WTC11 (cell line): ENCODE measurements around the gene TRAF3IP3. TPM values are rescaled to one million over a fixed set of nuclear protein-coding genes. Genes with fewer than 3 reads are reported as not detected.

Experiments
- ATAC-seq: fragments of 200-7000 bp; cut with Tn5 transposase; 2 replicates; pipeline ENCODE4 v1.10.0; 2021; ENCODE audit warnings: mild to moderate bottlenecking, moderate library complexity
- CTCF ChIA-PET: fragments of 300-600 bp; sonication (Branson Sonifier 250); formaldehyde crosslinking; loops from one replicate; lab custom pipeline; 2021; ENCODE audit warnings: antibody characterized with exemption; lab: Charles Lee
- POLR2A ChIA-PET: fragments of 350-600 bp; sonication (Branson Sonifier 250); formaldehyde crosslinking; loops from one replicate; lab custom pipeline; 2021; ENCODE audit warnings: antibody characterized with exemption; lab: Charles Lee
- DNase-seq: peaks from one replicate; pipeline ENCODE4 v3.0.0; 2021; ENCODE audit warnings: low spot score
- H3K27ac Mint-ChIP-seq: 2 replicates; pipeline ENCODE4 v1.8.0; 2021; ENCODE audit warnings: mixed read lengths
- H3K27me3 Mint-ChIP-seq: 2 replicates; pipeline ENCODE4 v1.8.0; 2021; ENCODE audit warnings: low read depth, mild to moderate bottlenecking, moderate library complexity, mixed read lengths
- H3K36me3 Mint-ChIP-seq: 2 replicates; pipeline ENCODE4 v1.8.0; 2021; ENCODE audit warnings: mixed read lengths
- H3K4me1 Mint-ChIP-seq: 2 replicates; pipeline ENCODE4 v1.8.0; 2022; ENCODE audit warnings: mixed read lengths
- H3K4me3 Mint-ChIP-seq: 2 replicates; pipeline ENCODE4 v1.8.0; 2021; ENCODE audit warnings: mild to moderate bottlenecking, moderate library complexity, mixed read lengths
- H3K9me3 Mint-ChIP-seq: 2 replicates; pipeline ENCODE4 v1.8.0; 2021; ENCODE audit warnings: mixed read lengths
- ATF2 ChIP-seq: sonication (generic); formaldehyde crosslinking; IDR thresholded peaks from 2 replicates; pipeline ENCODE4 v1.8.1; 2022; ENCODE audit warnings: low read depth, missing genetic modification reagents, borderline replicate concordance
- ATF6 ChIP-seq: sonication (generic); formaldehyde crosslinking; IDR thresholded peaks from 2 replicates; pipeline ENCODE4 v1.8.1; 2023; ENCODE audit warnings: mild to moderate bottlenecking, missing genetic modification reagents
- E2F4 ChIP-seq: sonication (generic); formaldehyde crosslinking; IDR thresholded peaks from 2 replicates; pipeline ENCODE4 v1.8.1; 2022; ENCODE audit warnings: low read depth, mild to moderate bottlenecking, moderate library complexity, missing genetic modification reagents, borderline replicate concordance
- E2F5 ChIP-seq: sonication (generic); formaldehyde crosslinking; IDR thresholded peaks from 2 replicates; pipeline ENCODE4 v1.8.1; 2022; ENCODE audit warnings: mild to moderate bottlenecking, moderate library complexity, missing genetic modification reagents
- ELF4 ChIP-seq: sonication (generic); formaldehyde crosslinking; IDR thresholded peaks from 2 replicates; pipeline ENCODE4 v1.8.1; 2022; ENCODE audit warnings: low read depth, mild to moderate bottlenecking, moderate library complexity, missing genetic modification reagents
- GABPB1 ChIP-seq: sonication (generic); formaldehyde crosslinking; IDR thresholded peaks from 2 replicates; pipeline ENCODE4 v1.8.1; 2023; ENCODE audit warnings: mild to moderate bottlenecking, missing genetic modification reagents
- KAT7 ChIP-seq: sonication (generic); formaldehyde crosslinking; IDR thresholded peaks from 2 replicates; pipeline ENCODE4 v1.8.1; 2023; ENCODE audit warnings: missing genetic modification reagents, mild to moderate bottlenecking, borderline replicate concordance
- NFYB ChIP-seq: sonication (generic); formaldehyde crosslinking; conservative IDR thresholded peaks from 2 replicates; pipeline ENCODE4 v1.8.0; 2022; ENCODE audit warnings: low read depth, missing genetic modification reagents
- NR1H2 ChIP-seq: sonication (generic); formaldehyde crosslinking; IDR thresholded peaks from 2 replicates; pipeline ENCODE4 v1.9.0; 2021; ENCODE audit warnings: mild to moderate bottlenecking, moderate library complexity, missing genetic modification reagents
- SMAD3 ChIP-seq: sonication (generic); formaldehyde crosslinking; IDR thresholded peaks from 2 replicates; pipeline ENCODE4 v1.8.0; 2022; ENCODE audit warnings: missing genetic modification reagents, mild to moderate bottlenecking, borderline replicate concordance
- USF2 ChIP-seq: sonication (generic); formaldehyde crosslinking; IDR thresholded peaks from 2 replicates; pipeline ENCODE4 v1.8.1; 2023; ENCODE audit warnings: mild to moderate bottlenecking, missing genetic modification reagents, moderate library complexity
- ZNF396 ChIP-seq: fragments of 250-450 bp; sonication (Bioruptor Pico); IDR thresholded peaks from 2 replicates; pipeline ENCODE4 v1.8.0; 2021; ENCODE audit warnings: mild to moderate bottlenecking, moderate library complexity, borderline replicate concordance
- total RNA-seq: library from RNA; stranded (reverse); gene quantifications from 3 replicates; pipeline ENCODE4 v1.2.3, GENCODE V29; 2021
- TF ChIP-seq, protein P1 (sequence below): sonication (generic); formaldehyde crosslinking; IDR thresholded peaks from 2 replicates; pipeline ENCODE4 v1.8.0; 2022; ENCODE audit warnings: mild to moderate bottlenecking, missing genetic modification reagents
- TF ChIP-seq, protein P2 (sequence below): sonication (generic); formaldehyde crosslinking; conservative IDR thresholded peaks from 2 replicates; pipeline ENCODE4 v1.8.1; 2022; ENCODE audit warnings: mild to moderate bottlenecking, missing genetic modification reagents
- TF ChIP-seq, protein P3 (sequence below): fragments of 250-450 bp; sonication (Bioruptor Pico); IDR thresholded peaks from 2 replicates; pipeline ENCODE4 v1.9.0; 2021; ENCODE audit warnings: mild to moderate bottlenecking
- TF ChIP-seq, protein P4 (sequence below): sonication (generic); formaldehyde crosslinking; IDR thresholded peaks from 2 replicates; pipeline ENCODE4 v1.8.0; 2023; ENCODE audit warnings: missing genetic modification reagents
- TF ChIP-seq, protein P5 (sequence below): fragments of 250-450 bp; sonication (Bioruptor Pico); IDR thresholded peaks from 2 replicates; pipeline ENCODE4 v2.1.2; 2022; ENCODE audit warnings: mild to moderate bottlenecking, moderate library complexity
- TF ChIP-seq, protein P6 (sequence below): sonication (generic); formaldehyde crosslinking; IDR thresholded peaks from 2 replicates; pipeline ENCODE4 v1.8.1; 2023; ENCODE audit warnings: mild to moderate bottlenecking, missing genetic modification reagents

TRAF3IP3 gene
- total RNA-seq, 1 experiment from 2014 or later = 0.74 TPM

DNA sequence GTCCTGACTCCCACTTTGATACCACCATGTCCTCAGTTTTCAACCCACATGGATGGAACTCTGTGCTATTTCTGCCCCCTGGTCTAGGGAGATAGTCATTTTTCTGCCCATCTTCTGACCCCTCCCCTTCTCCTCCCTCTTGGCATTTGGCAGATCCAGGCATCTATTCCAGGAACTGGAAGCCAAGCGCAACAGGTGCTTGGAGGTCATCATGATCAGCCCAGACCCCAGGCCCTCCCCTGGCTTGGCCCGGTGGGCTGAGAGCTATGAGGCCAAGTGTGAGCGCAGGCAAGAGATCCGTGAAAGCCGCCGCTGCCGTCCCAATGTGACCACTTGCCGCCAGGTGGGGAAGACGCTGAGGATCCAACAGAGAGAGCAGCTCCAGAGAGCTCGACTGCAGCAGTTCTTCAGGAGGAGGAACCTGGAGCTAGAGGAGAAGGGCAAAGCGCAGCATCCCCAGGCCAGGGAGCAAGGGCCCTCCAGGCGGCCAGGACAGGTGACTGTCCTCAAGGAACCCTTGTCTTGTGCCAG lies 4.0 kb downstream of the TRAF3IP3 start:
- POLR2A ChIA-PET = interaction anchor here (1.0 kb wide), 1 partner anchor 46 kb away, joined by 4 read pairs; the partner anchor contains the start of gene IRF6
- Mint-ChIP-seq H3K36me3 (no peaks in the 10 kb centered on the region), H3K4me1 (no peaks in the 10 kb centered on the region), H3K27ac (no peak overlapping the region), H3K4me3 (no peak overlapping the region), H3K27me3 (peaks cover 12% of the 10 kb centered on the region; the same call in 1 of the 2 replicates), H3K9me3 (no peaks in the 10 kb centered on the region)
- ATAC-seq (no peak; the same call in 1 of the 2 replicates), DNase-seq (no peak)
- CTCF ChIA-PET = interaction anchor here (3.8 kb wide), 1 partner anchor 12 kb away, joined by 15 read pairs; no protein-coding TSS in a partner anchor
- TF ChIP-seq SMAD3 (CRISPR knock-in tag) = no peak
- TF ChIP-seq ELF4 (CRISPR knock-in tag) = no peak
- TF ChIP-seq E2F5 = no peak
- TF ChIP-seq, protein P1, sequence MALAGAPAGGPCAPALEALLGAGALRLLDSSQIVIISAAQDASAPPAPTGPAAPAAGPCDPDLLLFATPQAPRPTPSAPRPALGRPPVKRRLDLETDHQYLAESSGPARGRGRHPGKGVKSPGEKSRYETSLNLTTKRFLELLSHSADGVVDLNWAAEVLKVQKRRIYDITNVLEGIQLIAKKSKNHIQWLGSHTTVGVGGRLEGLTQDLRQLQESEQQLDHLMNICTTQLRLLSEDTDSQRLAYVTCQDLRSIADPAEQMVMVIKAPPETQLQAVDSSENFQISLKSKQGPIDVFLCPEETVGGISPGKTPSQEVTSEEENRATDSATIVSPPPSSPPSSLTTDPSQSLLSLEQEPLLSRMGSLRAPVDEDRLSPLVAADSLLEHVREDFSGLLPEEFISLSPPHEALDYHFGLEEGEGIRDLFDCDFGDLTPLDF = no peak
- no peak for TF ChIP-seq NR1H2 (CRISPR knock-in tag)
- TF ChIP-seq NFYB = no peak
- no peak for TF ChIP-seq USF2 (CRISPR knock-in tag)
- TF ChIP-seq, protein P2, sequence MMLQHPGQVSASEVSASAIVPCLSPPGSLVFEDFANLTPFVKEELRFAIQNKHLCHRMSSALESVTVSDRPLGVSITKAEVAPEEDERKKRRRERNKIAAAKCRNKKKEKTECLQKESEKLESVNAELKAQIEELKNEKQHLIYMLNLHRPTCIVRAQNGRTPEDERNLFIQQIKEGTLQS (CRISPR knock-in tag) = no peak
- TF ChIP-seq, protein P3, sequence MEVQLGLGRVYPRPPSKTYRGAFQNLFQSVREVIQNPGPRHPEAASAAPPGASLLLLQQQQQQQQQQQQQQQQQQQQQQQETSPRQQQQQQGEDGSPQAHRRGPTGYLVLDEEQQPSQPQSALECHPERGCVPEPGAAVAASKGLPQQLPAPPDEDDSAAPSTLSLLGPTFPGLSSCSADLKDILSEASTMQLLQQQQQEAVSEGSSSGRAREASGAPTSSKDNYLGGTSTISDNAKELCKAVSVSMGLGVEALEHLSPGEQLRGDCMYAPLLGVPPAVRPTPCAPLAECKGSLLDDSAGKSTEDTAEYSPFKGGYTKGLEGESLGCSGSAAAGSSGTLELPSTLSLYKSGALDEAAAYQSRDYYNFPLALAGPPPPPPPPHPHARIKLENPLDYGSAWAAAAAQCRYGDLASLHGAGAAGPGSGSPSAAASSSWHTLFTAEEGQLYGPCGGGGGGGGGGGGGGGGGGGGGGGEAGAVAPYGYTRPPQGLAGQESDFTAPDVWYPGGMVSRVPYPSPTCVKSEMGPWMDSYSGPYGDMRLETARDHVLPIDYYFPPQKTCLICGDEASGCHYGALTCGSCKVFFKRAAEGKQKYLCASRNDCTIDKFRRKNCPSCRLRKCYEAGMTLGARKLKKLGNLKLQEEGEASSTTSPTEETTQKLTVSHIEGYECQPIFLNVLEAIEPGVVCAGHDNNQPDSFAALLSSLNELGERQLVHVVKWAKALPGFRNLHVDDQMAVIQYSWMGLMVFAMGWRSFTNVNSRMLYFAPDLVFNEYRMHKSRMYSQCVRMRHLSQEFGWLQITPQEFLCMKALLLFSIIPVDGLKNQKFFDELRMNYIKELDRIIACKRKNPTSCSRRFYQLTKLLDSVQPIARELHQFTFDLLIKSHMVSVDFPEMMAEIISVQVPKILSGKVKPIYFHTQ (CRISPR knock-in tag) = no peak
- no peak for TF ChIP-seq KAT7 (CRISPR knock-in tag)
- no peak for TF ChIP-seq ZNF396 (CRISPR knock-in tag)
- TF ChIP-seq, protein P4, sequence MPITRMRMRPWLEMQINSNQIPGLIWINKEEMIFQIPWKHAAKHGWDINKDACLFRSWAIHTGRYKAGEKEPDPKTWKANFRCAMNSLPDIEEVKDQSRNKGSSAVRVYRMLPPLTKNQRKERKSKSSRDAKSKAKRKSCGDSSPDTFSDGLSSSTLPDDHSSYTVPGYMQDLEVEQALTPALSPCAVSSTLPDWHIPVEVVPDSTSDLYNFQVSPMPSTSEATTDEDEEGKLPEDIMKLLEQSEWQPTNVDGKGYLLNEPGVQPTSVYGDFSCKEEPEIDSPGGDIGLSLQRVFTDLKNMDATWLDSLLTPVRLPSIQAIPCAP (CRISPR knock-in tag) = no peak
- no peak for TF ChIP-seq ATF2 (CRISPR knock-in tag)

- Mint-ChIP-seq H3K27me3 (peaks cover 12% of the 10 kb centered on the region; the same call in 1 of the 2 replicates), H3K9me3 (no peaks in the 10 kb centered on the region), H3K4me1 (no peaks in the 10 kb centered on the region), H3K36me3 (no peaks in the 10 kb centered on the region), H3K4me3 (no peak overlapping the region), H3K27ac (no peak overlapping the region)
- DNase-seq (no peak), ATAC-seq (no peak)
- CTCF ChIA-PET = interaction anchor here (3.8 kb wide), 1 partner anchor 13 kb away, joined by 15 read pairs; no protein-coding TSS in a partner anchor
- POLR2A ChIA-PET = no interaction called here
- no peak for TF ChIP-seq ATF6 (CRISPR knock-in tag)
- no peak for TF ChIP-seq GABPB1
- TF ChIP-seq, protein P5, sequence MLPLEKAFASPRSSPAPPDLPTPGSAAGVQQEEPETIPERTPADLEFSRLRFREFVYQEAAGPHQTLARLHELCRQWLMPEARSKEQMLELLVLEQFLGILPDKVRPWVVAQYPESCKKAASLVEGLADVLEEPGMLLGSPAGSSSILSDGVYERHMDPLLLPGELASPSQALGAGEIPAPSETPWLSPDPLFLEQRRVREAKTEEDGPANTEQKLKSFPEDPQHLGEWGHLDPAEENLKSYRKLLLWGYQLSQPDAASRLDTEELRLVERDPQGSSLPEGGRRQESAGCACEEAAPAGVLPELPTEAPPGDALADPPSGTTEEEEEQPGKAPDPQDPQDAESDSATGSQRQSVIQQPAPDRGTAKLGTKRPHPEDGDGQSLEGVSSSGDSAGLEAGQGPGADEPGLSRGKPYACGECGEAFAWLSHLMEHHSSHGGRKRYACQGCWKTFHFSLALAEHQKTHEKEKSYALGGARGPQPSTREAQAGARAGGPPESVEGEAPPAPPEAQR (CRISPR knock-in tag) = no peak
- TF ChIP-seq, protein P6, sequence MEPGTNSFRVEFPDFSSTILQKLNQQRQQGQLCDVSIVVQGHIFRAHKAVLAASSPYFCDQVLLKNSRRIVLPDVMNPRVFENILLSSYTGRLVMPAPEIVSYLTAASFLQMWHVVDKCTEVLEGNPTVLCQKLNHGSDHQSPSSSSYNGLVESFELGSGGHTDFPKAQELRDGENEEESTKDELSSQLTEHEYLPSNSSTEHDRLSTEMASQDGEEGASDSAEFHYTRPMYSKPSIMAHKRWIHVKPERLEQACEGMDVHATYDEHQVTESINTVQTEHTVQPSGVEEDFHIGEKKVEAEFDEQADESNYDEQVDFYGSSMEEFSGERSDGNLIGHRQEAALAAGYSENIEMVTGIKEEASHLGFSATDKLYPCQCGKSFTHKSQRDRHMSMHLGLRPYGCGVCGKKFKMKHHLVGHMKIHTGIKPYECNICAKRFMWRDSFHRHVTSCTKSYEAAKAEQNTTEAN (CRISPR knock-in tag) = no peak
- no peak for TF ChIP-seq E2F4 (CRISPR knock-in tag)
Observed at GRCh38 chr1:209761011-209761635, 5.3 kb downstream of the TRAF3IP3 start.
